ENCODE measurements around the gene CLN6. TPM values are rescaled to one million over a fixed set of nuclear protein-coding genes. Genes with fewer than 3 reads are reported as not detected.

Gene CLN6
- total and polyA plus RNA-seq, 9 of the 15 experiments (the other 6 are each of a cell fraction or from before 2014, with no cell fraction given) = 0.71 to 53.3 (median 39.3) TPM

- TF ChIP-seq, protein P1, sequence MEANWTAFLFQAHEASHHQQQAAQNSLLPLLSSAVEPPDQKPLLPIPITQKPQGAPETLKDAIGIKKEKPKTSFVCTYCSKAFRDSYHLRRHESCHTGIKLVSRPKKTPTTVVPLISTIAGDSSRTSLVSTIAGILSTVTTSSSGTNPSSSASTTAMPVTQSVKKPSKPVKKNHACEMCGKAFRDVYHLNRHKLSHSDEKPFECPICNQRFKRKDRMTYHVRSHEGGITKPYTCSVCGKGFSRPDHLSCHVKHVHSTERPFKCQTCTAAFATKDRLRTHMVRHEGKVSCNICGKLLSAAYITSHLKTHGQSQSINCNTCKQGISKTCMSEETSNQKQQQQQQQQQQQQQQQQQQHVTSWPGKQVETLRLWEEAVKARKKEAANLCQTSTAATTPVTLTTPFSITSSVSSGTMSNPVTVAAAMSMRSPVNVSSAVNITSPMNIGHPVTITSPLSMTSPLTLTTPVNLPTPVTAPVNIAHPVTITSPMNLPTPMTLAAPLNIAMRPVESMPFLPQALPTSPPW (CRISPR knock-in tag; IDR thresholded peaks at IDR 0.05) = peak; percentile 89
- TF ChIP-seq, protein P2, sequence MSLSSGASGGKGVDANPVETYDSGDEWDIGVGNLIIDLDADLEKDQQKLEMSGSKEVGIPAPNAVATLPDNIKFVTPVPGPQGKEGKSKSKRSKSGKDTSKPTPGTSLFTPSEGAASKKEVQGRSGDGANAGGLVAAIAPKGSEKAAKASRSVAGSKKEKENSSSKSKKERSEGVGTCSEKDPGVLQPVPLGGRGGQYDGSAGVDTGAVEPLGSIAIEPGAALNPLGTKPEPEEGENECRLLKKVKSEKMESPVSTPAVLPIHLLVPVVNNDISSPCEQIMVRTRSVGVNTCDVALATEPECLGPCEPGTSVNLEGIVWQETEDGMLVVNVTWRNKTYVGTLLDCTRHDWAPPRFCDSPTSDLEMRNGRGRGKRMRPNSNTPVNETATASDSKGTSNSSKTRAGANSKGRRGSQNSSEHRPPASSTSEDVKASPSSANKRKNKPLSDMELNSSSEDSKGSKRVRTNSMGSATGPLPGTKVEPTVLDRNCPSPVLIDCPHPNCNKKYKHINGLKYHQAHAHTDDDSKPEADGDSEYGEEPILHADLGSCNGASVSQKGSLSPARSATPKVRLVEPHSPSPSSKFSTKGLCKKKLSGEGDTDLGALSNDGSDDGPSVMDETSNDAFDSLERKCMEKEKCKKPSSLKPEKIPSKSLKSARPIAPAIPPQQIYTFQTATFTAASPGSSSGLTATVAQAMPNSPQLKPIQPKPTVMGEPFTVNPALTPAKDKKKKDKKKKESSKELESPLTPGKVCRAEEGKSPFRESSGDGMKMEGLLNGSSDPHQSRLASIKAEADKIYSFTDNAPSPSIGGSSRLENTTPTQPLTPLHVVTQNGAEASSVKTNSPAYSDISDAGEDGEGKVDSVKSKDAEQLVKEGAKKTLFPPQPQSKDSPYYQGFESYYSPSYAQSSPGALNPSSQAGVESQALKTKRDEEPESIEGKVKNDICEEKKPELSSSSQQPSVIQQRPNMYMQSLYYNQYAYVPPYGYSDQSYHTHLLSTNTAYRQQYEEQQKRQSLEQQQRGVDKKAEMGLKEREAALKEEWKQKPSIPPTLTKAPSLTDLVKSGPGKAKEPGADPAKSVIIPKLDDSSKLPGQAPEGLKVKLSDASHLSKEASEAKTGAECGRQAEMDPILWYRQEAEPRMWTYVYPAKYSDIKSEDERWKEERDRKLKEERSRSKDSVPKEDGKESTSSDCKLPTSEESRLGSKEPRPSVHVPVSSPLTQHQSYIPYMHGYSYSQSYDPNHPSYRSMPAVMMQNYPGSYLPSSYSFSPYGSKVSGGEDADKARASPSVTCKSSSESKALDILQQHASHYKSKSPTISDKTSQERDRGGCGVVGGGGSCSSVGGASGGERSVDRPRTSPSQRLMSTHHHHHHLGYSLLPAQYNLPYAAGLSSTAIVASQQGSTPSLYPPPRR (CRISPR knock-in tag; IDR thresholded peaks at IDR 0.05; ENCODE audit: borderline replicate concordance) = peak; percentile 26; the same call in 1 of the 2 replicates
- TF ChIP-seq ZNF316 (IDR thresholded peaks at IDR 0.05) (0 out of 2 replicates have a peak, but pooled peaks have one; percentile 1), ZEB2 (IDR thresholded peaks at IDR 0.05) (peak; percentile 98), MYC (IDR thresholded peaks at IDR 0.05; ENCODE audit: low read depth, low read length) (peak; percentile 82), MYC (CRISPR knock-in tag; IDR thresholded peaks at IDR 0.05; ENCODE audit: borderline replicate concordance, low read depth) (peak; percentile 83; the same call in 1 of the 2 replicates), SRSF3 (IDR thresholded peaks at IDR 0.05; ENCODE audit: insufficient read depth, low read length) (no peak), POLR2A (conservative IDR thresholded peaks at IDR 0.05) (peak; percentile 91), HNRNPLL (IDR thresholded peaks at IDR 0.05; ENCODE audit: low read depth, low read length, poor library complexity, severe bottlenecking) (peak; percentile 73)
Measured at GRCh38 chr15:68277603-68278344, 48.2 kb upstream of the CLN6 start, which contains the start of gene FEM1B (continued).
